ENCODE results near the gene CORO2A.

DNA sequence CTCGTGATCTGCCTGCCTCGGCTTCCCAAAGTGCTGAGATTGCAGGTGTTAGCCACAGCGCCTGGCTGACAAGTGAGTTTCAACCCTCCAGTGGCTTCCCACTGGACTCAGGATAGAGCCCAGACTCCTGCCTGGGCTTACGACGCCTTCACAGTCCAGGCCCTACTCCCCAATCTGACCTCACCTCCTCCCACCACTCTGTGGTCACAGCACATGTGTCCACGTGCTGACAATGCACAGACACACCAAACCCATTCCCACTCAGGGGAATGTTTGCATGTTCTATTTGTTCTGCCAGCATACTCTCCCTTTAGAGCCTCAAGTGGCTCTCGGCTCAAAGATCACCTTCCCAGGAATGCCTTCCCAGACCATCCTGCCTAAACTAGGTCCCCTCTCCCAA, 42.3 kb downstream of the CORO2A start:
- no peak for TF ChIP-seq POLR2A (IDR thresholded peaks at IDR 0.05; ENCODE audit: low read depth, low read length)
- TF ChIP-seq, protein P1, sequence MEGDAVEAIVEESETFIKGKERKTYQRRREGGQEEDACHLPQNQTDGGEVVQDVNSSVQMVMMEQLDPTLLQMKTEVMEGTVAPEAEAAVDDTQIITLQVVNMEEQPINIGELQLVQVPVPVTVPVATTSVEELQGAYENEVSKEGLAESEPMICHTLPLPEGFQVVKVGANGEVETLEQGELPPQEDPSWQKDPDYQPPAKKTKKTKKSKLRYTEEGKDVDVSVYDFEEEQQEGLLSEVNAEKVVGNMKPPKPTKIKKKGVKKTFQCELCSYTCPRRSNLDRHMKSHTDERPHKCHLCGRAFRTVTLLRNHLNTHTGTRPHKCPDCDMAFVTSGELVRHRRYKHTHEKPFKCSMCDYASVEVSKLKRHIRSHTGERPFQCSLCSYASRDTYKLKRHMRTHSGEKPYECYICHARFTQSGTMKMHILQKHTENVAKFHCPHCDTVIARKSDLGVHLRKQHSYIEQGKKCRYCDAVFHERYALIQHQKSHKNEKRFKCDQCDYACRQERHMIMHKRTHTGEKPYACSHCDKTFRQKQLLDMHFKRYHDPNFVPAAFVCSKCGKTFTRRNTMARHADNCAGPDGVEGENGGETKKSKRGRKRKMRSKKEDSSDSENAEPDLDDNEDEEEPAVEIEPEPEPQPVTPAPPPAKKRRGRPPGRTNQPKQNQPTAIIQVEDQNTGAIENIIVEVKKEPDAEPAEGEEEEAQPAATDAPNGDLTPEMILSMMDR (conservative IDR thresholded peaks at IDR 0.05; ENCODE audit: low read depth, low read length) = no peak

All from IMR-90 (cell line).